DOHH2 (cell line): ENCODE data around the gene LHX2.
"Not testable (repeated sequence)": the region's sequence is repeated elsewhere in the genome, so short reads cannot be mapped to it uniquely, and the experiment has no call there.

Experiments used
- H3F3A ChIP-seq: fragments of 200-600 bp; sonication (generic), shearing (Covaris generic); 2 replicates; pipeline ENCODE4 v1.6.0; 2016; ENCODE audit warnings: antibody characterized with exemption, mild to moderate bottlenecking; ENCODE audit not compliant: control insufficient read depth, insufficient read depth
- H3K27ac ChIP-seq: fragments of 200-600 bp; sonication (generic); 2 replicates; pipeline ENCODE4 v1.5.1; 2014; ENCODE audit warnings: low read depth, mild to moderate bottlenecking, low read length, moderate library complexity
- H3K27me3 ChIP-seq: fragments of 200-600 bp; sonication (generic); 2 replicates; pipeline ENCODE4 v1.6.1; 2014; ENCODE audit warnings: mild to moderate bottlenecking, low read length, mixed read lengths; ENCODE audit not compliant: control insufficient read depth
- H3K36me3 ChIP-seq: fragments of 200-600 bp; sonication (generic); 2 replicates; pipeline ENCODE4 v1.6.1; 2014; ENCODE audit warnings: mild to moderate bottlenecking, low read length, moderate library complexity, mixed read lengths; ENCODE audit not compliant: control insufficient read depth
- H3K4me1 ChIP-seq: fragments of 200-600 bp; sonication (generic); 2 replicates; pipeline ENCODE4 v1.6.1; 2014; ENCODE audit warnings: mild to moderate bottlenecking, low read length, mixed read lengths; ENCODE audit not compliant: control insufficient read depth
- H3K4me2 ChIP-seq: fragments of 200-600 bp; sonication (generic); 2 replicates; pipeline ENCODE4 v1.6.0; 2014; ENCODE audit warnings: mild to moderate bottlenecking, low read length, moderate library complexity
- H3K4me3 ChIP-seq: fragments of 200-600 bp; sonication (generic); 2 replicates; pipeline ENCODE4 v1.5.1; 2014; ENCODE audit warnings: mild to moderate bottlenecking, low read length, mixed read lengths
- H3K79me2 ChIP-seq: fragments of 200-600 bp; sonication (generic); 2 replicates; pipeline ENCODE4 v1.6.1; 2014; ENCODE audit warnings: mild to moderate bottlenecking, low read length, mixed read lengths; ENCODE audit not compliant: control insufficient read depth
- H3K9me2 ChIP-seq: fragments of 200-600 bp; sonication (generic); replicated peaks from 2 replicates; pipeline ENCODE4 v1.6.1; 2014; ENCODE audit warnings: mild to moderate bottlenecking, low read length, mixed read lengths; ENCODE audit not compliant: control insufficient read depth
- H3K9me3 ChIP-seq: fragments of 200-600 bp; sonication (generic); 2 replicates; pipeline ENCODE4 v1.6.1; 2014; ENCODE audit warnings: antibody characterized with exemption, low read length, mixed read lengths; ENCODE audit not compliant: control insufficient read depth, insufficient read depth
- H4K20me1 ChIP-seq: fragments of 200-600 bp; sonication (generic); 2 replicates; pipeline ENCODE4 v1.6.0; 2014; ENCODE audit warnings: low read depth, mild to moderate bottlenecking, antibody characterized with exemption, low read length, moderate library complexity; ENCODE audit not compliant: control insufficient read depth, insufficient read depth
- CTCF ChIP-seq: fragments of 200-600 bp; sonication (generic); IDR thresholded peaks from one replicate; pipeline ENCODE4 v1.5.1; 2014; ENCODE audit warnings: antibody characterized with exemption, mild to moderate bottlenecking, low read depth, low read length; ENCODE audit not compliant: poor library complexity, severe bottlenecking
- EZH2phosphoT487 ChIP-seq: fragments of 200-600 bp; sonication (generic); IDR thresholded peaks from 2 replicates; pipeline ENCODE4 v1.6.1; 2017; ENCODE audit warnings: borderline replicate concordance, mild to moderate bottlenecking, antibody characterized with exemption, low read length, moderate library complexity, mixed read lengths

Gene LHX2

GRCh38 chr9:123983047-123983446 lies 28.5 kb upstream of the LHX2 start:
- no peak overlapping the region for H3K4me3 ChIP-seq
- H3K9me2 ChIP-seq, result no peaks in the 10 kb centered on the region
- no peaks in the 10 kb centered on the region for H3K4me1 ChIP-seq
- H3K4me2 ChIP-seq, result no peak overlapping the region
- no peak for TF ChIP-seq EZH2phosphoT487
- TF ChIP-seq CTCF, result no peak
- H3K27ac ChIP-seq, result no peak overlapping the region
- H4K20me1 ChIP-seq, result no peaks in the 10 kb centered on the region
- no peaks in the 10 kb centered on the region for H3F3A ChIP-seq
- H3K9me3 ChIP-seq, result peaks cover 11% of the 10 kb centered on the region
- H3K36me3 ChIP-seq, result no peaks in the 10 kb centered on the region
- peaks cover 34% of the 10 kb centered on the region for H3K27me3 ChIP-seq
- no peaks in the 10 kb centered on the region for H3K79me2 ChIP-seq

- Histone ChIP-seq H4K20me1 (no peaks in the 10 kb centered on the region), H3K36me3 (no peaks in the 10 kb centered on the region), H3F3A (no peaks in the 10 kb centered on the region), H3K4me1 (no peaks in the 10 kb centered on the region), H3K9me2 (no peaks in the 10 kb centered on the region), H3K79me2 (no peaks in the 10 kb centered on the region), H3K4me3 (no peak overlapping the region), H3K4me2 (no peak overlapping the region), H3K9me3 (peaks cover 2% of the 10 kb centered on the region; the same call in 1 of the 2 replicates), H3K27me3 (peaks cover 30% of the 10 kb centered on the region), H3K27ac (no peak overlapping the region)
- no peak for TF ChIP-seq EZH2phosphoT487
- no peak for TF ChIP-seq CTCF
These were observed 26.8 kb upstream of the LHX2 start for GRCh38 chr9:123984802-123985201.

GRCh38 chr9:123985869-123986268 lies 25.7 kb upstream of the LHX2 start:
- H3K9me3 ChIP-seq, result no peaks in the 10 kb centered on the region
- H3K4me2 ChIP-seq, result no peak overlapping the region
- no peak for TF ChIP-seq CTCF
- no peak overlapping the region for H3K4me3 ChIP-seq
- no peaks in the 10 kb centered on the region for H3K79me2 ChIP-seq
- no peaks in the 10 kb centered on the region for H3K36me3 ChIP-seq
- no peaks in the 10 kb centered on the region for H3F3A ChIP-seq
- H3K4me1 ChIP-seq, result no peaks in the 10 kb centered on the region
- no peaks in the 10 kb centered on the region for H3K9me2 ChIP-seq
- H3K27ac ChIP-seq, result no peak overlapping the region
- H4K20me1 ChIP-seq, result no peaks in the 10 kb centered on the region
- peaks cover 26% of the 10 kb centered on the region for H3K27me3 ChIP-seq

- peaks cover 27% of the 10 kb centered on the region for H3K27me3 ChIP-seq
- no peaks in the 10 kb centered on the region for H3K9me2 ChIP-seq
- no peaks in the 10 kb centered on the region for H4K20me1 ChIP-seq
- H3F3A ChIP-seq, result no peaks in the 10 kb centered on the region
- no peaks in the 10 kb centered on the region for H3K4me1 ChIP-seq
- H3K27ac ChIP-seq, result no peak overlapping the region
- no peak overlapping the region for H3K4me3 ChIP-seq
- H3K4me2 ChIP-seq, result no peak overlapping the region
- TF ChIP-seq EZH2phosphoT487, result no peak
- no peak for TF ChIP-seq CTCF
- H3K9me3 ChIP-seq, result no peaks in the 10 kb centered on the region
- H3K36me3 ChIP-seq, result no peaks in the 10 kb centered on the region
- H3K79me2 ChIP-seq, result no peaks in the 10 kb centered on the region
These were observed 21.1 kb upstream of the LHX2 start for GRCh38 chr9:123990427-123990826.

GRCh38 chr9:123992679-123993078 lies 18.9 kb upstream of the LHX2 start:
- not testable (repeated sequence) for H3K79me2 ChIP-seq, H3F3A ChIP-seq, H3K27ac ChIP-seq, H3K4me2 ChIP-seq, H3K4me3 ChIP-seq, H3K36me3 ChIP-seq, H3K9me2 ChIP-seq, H4K20me1 ChIP-seq, H3K9me3 ChIP-seq
- peaks cover 38% of the 10 kb centered on the region for H3K27me3 ChIP-seq
- H3K4me1 ChIP-seq, result peaks cover 11% of the 10 kb centered on the region; the same call in 1 of the 2 replicates
